ENCODE results near the gene ICE1. TPM values are rescaled to one million over a fixed set of nuclear protein-coding genes. Genes with fewer than 3 reads are reported as not detected.
"Not testable (repeated sequence)": the region's sequence is repeated elsewhere in the genome, so short reads cannot be mapped to it uniquely, and the experiment has no call there.

Gene ICE1, protein sequence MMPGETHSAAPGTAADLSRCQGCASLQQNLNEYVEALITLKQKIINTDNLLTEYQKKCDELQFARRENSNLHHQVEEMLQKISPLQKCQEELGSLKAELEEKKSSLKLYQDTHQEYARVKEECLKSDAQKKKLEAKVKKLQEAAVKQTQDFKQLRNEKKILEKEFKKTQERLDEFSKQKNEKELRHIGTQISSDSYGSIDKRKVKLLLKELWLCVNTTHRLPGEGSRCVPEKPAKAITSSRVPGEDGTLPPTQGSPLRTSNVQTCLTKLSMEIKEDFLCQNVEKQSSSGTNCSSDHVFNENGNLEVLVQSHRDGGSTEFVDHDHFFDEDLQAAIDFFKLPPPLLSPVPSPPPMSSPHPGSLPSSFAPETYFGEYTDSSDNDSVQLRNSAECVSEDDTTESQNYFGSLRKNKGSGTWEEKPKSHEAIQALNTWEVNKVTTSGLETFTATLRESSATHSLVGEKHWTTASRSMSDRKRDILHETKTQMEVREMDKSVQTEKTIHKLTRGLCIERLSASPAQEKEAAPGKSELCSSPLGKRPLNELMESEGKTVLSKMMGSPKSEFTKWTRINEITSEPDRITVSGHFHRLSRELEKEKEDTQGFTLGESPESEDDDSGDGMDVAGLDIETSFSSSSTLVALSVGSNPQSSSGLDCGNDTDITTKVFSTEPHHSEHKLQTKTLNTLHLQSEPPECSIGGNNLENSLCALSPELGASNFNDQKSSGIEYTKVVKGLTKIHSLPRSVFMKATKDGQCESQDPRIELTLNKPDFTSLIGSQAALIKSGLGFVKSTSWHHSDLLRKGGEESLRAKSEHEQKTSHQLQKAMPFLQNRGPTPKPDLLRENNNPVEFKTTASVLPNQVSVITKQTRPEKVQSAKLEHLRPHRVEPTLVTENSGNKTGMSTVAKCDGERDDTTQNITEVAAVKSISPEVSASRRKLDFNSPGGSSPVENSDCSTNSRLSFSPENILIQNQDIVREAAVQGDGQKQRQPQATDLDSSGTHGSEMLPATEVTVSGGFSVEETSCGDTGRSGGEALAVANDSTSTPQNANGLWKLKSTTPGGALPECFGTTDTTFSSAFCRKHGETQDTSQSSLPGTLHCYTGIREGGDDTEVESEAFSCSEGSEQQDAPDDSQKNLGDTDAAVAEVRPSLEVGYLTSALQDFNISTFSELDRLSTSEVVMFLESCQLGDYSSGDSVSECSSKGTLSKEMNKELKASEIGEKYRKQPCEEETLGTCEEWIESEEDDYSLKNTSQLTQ (N-terminal part only)
- 16.3 and 21.2 TPM in 2 replicates for polyA plus RNA-seq (2014; cell fraction: cytosol; rRNA removed)
- polyA plus RNA-seq (2014; cell fraction: nucleus; rRNA removed), result 25.5 and 31.4 TPM in 2 replicates

- DNase-seq (ENCODE audit: low spot score), result peak; percentile 99
Observed at GRCh38 chr5:5421961-5422818, at the start of gene ICE1. ICE1 (plus strand) TSS chr5:5422677; CDS start chr5:5422916, 239 bp downstream.

- no peak for DNase-seq (ENCODE audit: low spot score)
Observed at GRCh38 chr5:5372930-5373329, 49.5 kb upstream of the ICE1 start.

DNA sequence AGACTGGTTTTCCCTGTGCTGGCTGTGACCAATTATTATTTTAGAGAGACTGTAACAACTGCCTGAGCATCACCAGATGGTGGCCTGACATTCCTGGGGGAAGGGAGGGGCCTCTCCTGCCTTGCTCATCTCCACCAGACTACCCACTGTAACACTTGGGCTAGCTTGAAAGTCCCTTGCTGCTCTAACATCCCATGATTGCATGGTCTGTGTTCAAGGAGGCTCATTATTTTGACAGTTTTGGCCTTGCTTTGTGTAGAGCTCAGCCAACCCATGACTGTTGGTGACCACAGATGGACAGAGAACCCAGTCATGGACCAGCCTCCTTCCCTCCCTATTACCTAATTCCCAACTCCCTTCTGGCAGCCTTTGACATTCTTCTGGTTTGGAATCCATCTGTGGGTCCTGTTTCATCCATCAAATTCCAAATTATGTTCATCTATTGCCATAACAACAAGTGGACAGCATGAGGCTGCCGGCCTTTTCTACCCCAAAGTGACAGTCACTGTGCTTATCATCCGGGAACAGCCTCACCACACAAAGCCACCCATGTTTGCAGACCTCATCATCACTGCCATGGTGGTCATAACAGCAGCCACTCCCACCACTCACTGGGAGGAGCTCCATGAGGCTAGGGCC lies 49.0 kb upstream of the ICE1 start:
- peak; percentile 69 for DNase-seq (ENCODE audit: low spot score)

DNA sequence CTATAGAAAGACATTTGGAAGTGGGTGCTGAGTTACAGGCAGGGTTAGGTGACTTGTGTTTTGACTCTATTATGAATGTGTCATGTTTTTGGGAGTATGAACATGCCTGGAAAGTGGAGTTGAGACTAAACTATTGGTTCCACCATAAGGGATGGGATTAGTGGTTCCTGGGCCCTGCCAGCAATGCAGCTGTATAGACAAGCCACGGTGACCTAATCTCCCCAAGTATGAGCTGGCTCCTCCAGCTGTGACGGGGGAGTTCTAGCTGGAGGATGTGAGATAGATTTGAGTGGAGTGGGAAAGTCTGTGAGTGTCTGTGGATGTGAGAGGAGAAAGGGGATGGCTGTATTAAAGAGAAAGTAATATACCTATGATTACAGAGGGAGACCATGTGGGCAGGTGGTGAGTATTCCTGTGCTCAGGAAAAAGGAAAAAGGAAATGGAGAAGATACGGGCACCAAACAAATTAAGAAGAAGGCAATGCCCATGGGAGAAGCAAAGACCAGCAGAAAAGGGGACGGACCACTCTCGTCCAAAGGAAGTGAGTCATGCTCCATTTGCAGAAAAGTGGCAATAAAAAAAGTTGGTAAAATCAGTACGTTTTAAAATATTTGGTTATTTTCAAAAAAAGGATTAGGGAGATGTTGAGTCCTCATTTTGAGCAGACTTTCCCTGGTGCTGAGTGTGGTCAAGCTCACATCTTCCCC lies 48.3 kb upstream of the ICE1 start:
- no peak for DNase-seq (ENCODE audit: low spot score)

DNA sequence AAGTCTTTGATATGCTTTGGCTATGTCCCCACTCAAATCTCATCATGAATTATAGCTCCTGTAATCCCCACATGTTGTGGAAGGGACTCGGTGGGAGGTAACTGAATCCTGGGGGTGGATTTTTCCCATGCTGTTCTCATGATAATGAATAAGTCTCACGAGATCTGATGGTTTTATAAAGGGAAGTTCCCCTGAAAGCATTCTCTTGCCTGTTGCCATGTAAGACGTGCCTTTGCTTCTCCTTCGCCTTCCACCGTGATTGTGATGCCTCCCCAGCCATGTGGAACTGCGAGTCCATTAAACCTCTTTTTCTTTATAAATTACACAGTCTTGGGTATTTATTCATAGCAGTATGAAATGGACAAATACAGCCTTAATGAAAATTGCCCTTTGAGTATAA lies 44.7 kb upstream of the ICE1 start:
- DNase-seq (ENCODE audit: low spot score), result no peak

- no peak for DNase-seq (ENCODE audit: low spot score)
Observed at GRCh38 chr5:5378531-5378930, 43.9 kb upstream of the ICE1 start.

DNA sequence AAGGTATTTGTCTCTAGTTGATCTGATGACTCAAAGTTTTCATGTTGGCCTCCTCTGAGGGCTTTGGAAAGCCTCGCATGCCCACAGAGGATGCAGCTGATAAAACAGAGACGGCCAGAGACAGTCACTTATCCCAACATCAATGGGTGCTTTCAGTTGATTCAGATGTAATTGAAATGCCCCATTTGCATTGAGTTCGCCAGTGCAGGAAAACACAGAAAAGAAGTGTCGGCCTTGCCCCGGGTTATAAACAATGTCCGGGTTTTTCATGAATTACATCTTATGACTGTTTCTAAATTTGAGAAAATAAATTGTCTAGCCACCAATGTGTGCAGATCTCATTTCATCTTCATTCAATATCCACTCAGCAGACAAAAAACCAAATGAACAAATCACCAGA lies 42.2 kb upstream of the ICE1 start:
- DNase-seq (ENCODE audit: low spot score), result no peak

GRCh38 chr5:5381310-5381913 lies 41.1 kb upstream of the ICE1 start:
- no peak for DNase-seq (ENCODE audit: low spot score)

DNA sequence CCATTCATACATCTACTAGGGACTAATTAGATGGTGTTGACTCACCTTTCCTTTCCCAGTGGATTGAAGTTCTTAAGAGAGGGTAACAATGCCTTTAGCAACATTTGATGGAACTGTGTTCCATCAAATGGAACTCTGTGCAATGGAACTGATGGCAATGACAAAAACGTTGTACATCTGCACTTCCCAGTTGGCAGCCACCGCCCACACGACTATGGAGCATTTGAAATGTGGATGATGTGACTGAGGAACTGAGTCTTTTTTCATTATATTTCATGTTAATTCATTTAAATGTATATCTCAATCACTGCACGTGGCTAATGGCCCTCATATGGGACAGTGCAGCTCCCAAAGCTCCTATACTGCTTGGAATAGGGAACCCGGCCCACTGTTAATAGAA lies 39.0 kb upstream of the ICE1 start:
- no peak for DNase-seq (ENCODE audit: low spot score)

GRCh38 chr5:5384660-5385330 lies 37.7 kb upstream of the ICE1 start:
- no peak for DNase-seq (ENCODE audit: low spot score)

- no peak for DNase-seq (ENCODE audit: low spot score)
Observed at GRCh38 chr5:5385331-5385662, 37.2 kb upstream of the ICE1 start.

DNA sequence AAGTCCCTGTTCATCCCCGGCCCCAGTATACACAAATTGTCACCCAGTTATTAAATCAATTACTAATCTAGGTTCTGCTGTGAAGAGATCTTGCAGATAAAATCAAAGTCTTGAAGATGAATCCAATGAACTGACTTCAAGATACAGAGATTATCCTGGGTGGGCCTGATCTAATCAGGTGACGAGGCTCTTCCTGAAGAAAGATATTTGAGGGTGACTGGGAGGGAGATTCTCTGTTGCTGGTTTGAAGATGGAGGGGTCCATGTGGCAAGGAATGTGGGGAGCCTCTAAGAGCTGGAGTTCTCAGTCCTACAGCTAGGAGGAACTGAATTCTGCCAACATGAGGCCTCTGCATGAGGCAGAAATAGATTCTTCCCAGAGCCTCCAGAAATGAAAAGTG lies 36.1 kb upstream of the ICE1 start:
- no peak for DNase-seq (ENCODE audit: low spot score)

DNA sequence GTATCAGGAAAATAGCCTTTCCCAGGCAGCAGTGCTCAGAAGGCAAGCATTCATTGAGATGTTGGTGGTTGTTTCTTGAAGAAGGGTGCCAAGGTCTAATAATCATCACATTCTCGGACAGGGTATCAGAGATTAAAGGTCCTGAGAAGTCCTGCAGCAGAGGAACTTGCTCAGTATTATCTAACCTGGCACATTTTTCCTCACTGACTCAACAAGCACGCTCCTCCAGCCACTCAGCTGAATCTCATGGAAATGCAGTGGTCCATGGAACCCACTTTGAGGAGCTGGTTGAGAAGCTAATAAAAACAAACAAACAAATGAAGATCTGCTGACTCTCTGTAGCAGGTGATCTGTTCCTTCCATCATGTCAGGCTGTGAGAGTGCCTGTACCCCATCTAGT lies 35.3 kb upstream of the ICE1 start:
- DNase-seq (ENCODE audit: low spot score), result no peak

- DNase-seq (ENCODE audit: low spot score), result no peak
Observed at GRCh38 chr5:5387777-5388176, 34.7 kb upstream of the ICE1 start.

GRCh38 chr5:5390121-5390869 lies 32.2 kb upstream of the ICE1 start:
- peak; percentile 11 for DNase-seq (ENCODE audit: low spot score)

GRCh38 chr5:5392504-5392903 lies 30.0 kb upstream of the ICE1 start:
- DNase-seq (ENCODE audit: low spot score), result not testable (repeated sequence)

DNA sequence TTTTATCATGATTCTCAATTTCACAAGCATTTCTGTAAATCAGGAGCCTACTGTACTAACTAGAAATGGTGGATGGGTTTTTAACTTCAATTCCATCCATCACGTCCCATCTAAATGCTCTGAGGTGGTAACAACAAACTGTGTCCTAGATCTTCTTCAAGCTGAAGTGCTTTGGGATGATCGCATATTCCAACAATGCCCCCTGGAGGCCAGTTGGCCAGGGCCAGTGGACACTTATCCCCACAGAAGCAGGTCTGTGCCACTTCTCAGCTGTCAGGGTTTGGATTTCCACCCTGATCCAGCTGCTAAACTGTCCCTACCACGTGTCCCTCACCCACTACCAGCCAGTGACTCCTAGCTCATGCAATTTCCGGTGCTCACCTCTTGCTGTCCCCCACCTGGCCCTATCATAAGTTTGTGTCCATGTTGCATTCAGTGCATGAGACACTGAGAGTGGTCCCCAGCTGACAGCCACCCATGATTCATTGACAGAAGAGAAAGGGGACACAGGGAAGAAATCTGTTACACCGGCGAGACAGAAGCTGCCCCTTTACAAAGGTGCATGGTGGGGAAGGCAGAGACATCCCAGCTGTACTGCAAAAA lies 28.0 kb upstream of the ICE1 start:
- peak; percentile 75 for DNase-seq (ENCODE audit: low spot score)

- not testable (repeated sequence) for DNase-seq (ENCODE audit: low spot score)
Observed at GRCh38 chr5:5395093-5395492, 27.4 kb upstream of the ICE1 start.

Measured in SK-N-DZ (cell line).